ENCODE measurements around the gene MALRD1. TPM values are rescaled to one million over a fixed set of nuclear protein-coding genes. Genes with fewer than 3 reads are reported as not detected.
A peak's percentile ranks its signal among the peaks of the same experiment; 100 is the strongest.

MALRD1 gene
- total and polyA plus RNA-seq, 2 of the 8 experiments (the other 6 are each of a cell fraction or from before 2014, with no cell fraction given) = 0.32 to 0.35 TPM

- Histone ChIP-seq H3K4me2 (ENCODE audit: insufficient read depth in 1 of 2, low read depth in 2 of 2, low read length in 2 of 2) (no peak overlapping the region), H2BK20ac (ENCODE audit: low read length) (no peak overlapping the region), H3K79me2 (ENCODE audit: control insufficient read depth in 1 of 2, insufficient read depth in 2 of 2, low read length in 2 of 2) (no peaks in the 10 kb centered on the region), H3K18ac (ENCODE audit: extremely low read depth, low read length) (no peak overlapping the region), H2BK15ac (ENCODE audit: low read length) (no peak overlapping the region), H3K4me3 (ENCODE audit: extremely low read depth in 1 of 4, insufficient read depth in 2 of 4, low read depth in 3 of 4, low read length in 4 of 4) (no peak overlapping the region), H4K20me1 (replicated peaks in 1 of 2; ENCODE audit: control insufficient read depth in 1 of 2, insufficient read depth in 2 of 2, low read length in 2 of 2) (no peaks in the 10 kb centered on the region), H3K23me2 (ENCODE audit: low read depth, low read length) (no peaks in the 10 kb centered on the region), H2BK120ac (replicated peaks; ENCODE audit: low read depth, low read length) (no peak overlapping the region), H3K4ac (replicated peaks; ENCODE audit: insufficient read length, low read depth, low read length) (no peak overlapping the region), H3K9ac (replicated peaks in 1 of 4; ENCODE audit: extremely low read depth in 1 of 4, low read depth in 3 of 4, low read length in 3 of 4) (no peak overlapping the region), H2AFZ (ENCODE audit: low read length) (no peak overlapping the region), H4K8ac (ENCODE audit: extremely low read depth, insufficient read depth, low read length) (no peak overlapping the region), H2BK12ac (ENCODE audit: low read depth, low read length) (no peak overlapping the region), H2AK5ac (ENCODE audit: low read depth, low read length) (no peak overlapping the region), H4K91ac (replicated peaks; ENCODE audit: insufficient read length, low read length) (no peak overlapping the region), H2BK5ac (ENCODE audit: low read depth, low read length) (no peak overlapping the region), H3K4me1 (replicated peaks in 1 of 4; ENCODE audit: control insufficient read depth in 3 of 4, insufficient read depth in 4 of 4, low read length in 3 of 4) (no peaks in the 10 kb centered on the region), H3K27ac (ENCODE audit: low read depth, low read length) (no peak overlapping the region), H3K14ac (ENCODE audit: insufficient read length) (no peak overlapping the region), H3K79me1 (ENCODE audit: low read depth, low read length) (no peaks in the 10 kb centered on the region), H4K5ac (ENCODE audit: insufficient read length, low read depth, low read length) (no peak overlapping the region), H3K23ac (ENCODE audit: insufficient read length) (no peak overlapping the region), H3K56ac (replicated peaks; ENCODE audit: insufficient read length, low read depth, low read length) (no peak overlapping the region), H3K27me3 (replicated peaks in 1 of 4; ENCODE audit: control insufficient read depth in 3 of 4, extremely low read depth in 1 of 4, insufficient read depth in 3 of 4, low read length in 3 of 4) (no peaks in the 10 kb centered on the region), H3K36me3 (ENCODE audit: control insufficient read depth in 2 of 4, insufficient read depth in 4 of 4, low read length in 3 of 4) (no peaks in the 10 kb centered on the region), H3K9me3 (ENCODE audit: insufficient read depth in 2 of 2, low read depth in 1 of 2, low read length in 1 of 2) (no peaks in the 10 kb centered on the region)
- FAIRE-seq (no peak), DNase-seq (ENCODE audit: low read depth in 1 of 2, low spot score in 2 of 2) (no peak)
- CTCF ChIA-PET (ENCODE audit: partially characterized antibody) = no interaction called here
- POLR2A ChIA-PET (ENCODE audit: partially characterized antibody) = no interaction called here
- TF ChIP-seq EZH2 (IDR thresholded peaks at IDR 0.05; ENCODE audit: low read depth, low read length, severe bottlenecking) (no peak), CEBPB (IDR thresholded peaks at IDR 0.05; ENCODE audit: low read depth, low read length) (peak; percentile 30; the same call in 1 of the 2 replicates), CTBP2 (IDR thresholded peaks at IDR 0.05; ENCODE audit: borderline replicate concordance, insufficient read depth, insufficient read length, low read length) (no peak)
Measured at GRCh38 chr10:19332304-19332703, 283.7 kb downstream of the MALRD1 start.
